ENCODE results near the gene LRRC32.
A peak's percentile ranks its signal among the peaks of the same experiment; 100 is the strongest.

Gene LRRC32

DNA sequence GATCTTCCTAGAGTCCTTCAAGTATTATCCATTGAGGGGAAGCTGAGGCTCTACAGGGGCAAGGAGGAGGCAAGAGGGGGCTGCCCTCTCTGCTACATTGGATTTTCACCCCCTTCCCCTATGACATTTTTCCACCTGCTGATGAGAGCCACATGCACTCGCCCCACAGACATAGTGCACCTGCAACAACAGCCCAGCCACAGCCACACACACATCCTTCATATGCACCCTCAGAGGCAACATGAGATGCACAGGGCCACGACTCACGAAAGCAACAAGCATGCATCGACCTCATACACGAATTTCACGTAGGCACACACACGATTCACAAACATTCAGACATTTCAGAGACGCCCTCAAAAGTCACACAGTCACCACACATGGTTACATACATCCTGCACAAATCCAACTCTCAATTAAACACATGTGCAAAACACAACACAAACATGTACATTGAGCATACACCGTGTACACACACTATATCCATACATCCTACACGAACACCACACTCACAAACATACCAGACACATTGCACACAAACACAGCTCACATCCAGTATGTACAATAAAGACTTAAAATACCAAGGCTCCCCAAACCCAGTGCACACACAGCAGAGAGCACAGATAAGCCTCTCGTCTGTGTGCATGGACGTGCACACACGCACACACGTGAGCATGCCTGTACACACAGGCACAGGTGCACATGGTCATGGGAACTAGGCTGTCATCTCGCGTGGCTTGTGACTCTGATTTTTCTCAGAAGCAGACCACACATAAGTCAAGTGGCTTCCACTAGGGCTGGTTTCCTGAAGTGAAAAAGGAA is 6.3 kb upstream of the LRRC32 start:
- DNase-seq = no peak

DNA sequence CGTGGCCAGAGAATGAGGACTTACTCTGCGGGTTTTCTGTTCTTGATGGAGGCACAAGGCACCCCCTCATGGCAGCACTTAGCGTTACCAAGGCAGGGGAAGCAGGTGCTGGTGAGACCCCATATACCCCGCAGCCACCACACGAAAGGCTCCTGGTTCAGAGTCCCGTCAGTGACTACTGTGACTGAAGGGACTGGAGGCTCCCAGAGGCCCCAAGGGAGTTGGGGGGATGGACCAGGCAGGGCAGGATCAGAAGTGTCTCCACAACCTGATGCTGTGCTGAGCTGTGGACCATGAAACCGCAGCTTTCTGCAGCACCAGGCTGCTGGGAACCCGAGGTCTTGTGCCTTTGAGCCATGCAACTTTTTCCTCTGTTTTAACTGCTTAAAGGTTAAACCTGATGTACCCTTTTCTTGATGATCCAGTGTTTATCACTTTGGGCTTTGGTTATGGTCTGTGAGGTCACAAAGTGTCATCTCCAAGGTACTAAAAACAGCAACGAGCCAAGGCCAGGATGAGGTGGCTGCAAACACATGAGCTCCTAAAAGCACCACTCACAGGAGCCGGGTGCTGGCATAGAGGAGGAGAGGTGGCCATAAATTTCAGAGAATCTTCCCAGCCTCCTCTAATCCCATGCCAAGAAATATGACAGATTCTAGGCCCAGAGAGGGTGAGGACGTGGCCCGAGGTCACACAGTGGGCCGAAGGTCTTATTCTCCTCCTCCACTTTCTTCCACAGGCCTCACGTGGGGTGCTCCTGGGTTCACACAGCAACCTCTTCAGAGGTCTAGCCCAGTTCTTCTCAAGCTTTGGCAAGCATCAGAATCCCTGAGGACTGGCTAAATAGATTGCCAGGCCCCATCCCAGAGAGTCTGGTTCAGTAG is 4.2 kb upstream of the LRRC32 start:
- peak; percentile 52 for DNase-seq

DNA sequence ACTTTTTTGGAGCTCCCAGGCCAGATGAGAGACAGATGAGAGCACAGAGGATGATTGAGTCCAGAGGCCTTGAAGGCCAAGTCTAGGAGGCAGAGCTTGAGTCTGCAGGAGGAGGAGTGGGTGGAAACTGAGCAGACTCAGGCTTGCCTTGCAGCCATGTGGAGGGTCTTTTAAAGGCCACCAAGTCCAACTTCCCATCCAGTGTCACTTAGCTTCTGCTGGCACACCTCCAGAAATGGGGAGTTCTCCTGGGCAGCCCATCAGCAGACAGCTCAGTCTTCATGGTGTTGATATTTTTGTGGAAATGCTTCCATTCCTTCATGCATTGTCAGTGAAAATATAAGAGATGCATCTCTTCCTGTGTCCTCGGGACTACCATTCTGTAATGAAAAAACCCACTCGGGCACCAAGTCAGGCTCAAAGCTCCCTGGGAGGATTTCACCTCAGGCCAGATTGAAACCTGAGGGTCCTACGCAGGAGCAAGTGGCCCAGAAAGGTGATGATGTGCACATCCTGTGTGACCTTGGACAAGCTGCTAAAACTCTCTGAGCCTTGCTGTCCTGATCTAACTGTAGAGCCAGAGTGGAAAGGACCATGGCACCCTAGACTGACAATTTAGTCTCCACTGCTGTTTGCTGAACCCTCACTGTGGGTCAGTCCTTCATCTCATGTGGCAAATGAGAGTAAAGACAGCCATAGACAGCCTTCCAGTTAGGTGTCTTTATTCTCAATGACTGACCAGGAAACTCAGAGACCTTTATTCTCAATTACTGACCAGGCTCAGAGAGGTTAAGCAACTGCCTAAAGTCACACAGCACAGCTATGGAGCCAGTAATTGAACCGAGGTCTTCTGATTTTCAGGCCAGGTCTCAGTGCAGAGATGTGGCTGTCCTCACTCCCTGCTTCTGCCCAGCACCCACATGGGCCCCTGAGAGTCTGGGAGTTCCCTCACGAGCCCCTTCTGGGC is 2.9 kb upstream of the LRRC32 start:
- DNase-seq = no peak

DNA sequence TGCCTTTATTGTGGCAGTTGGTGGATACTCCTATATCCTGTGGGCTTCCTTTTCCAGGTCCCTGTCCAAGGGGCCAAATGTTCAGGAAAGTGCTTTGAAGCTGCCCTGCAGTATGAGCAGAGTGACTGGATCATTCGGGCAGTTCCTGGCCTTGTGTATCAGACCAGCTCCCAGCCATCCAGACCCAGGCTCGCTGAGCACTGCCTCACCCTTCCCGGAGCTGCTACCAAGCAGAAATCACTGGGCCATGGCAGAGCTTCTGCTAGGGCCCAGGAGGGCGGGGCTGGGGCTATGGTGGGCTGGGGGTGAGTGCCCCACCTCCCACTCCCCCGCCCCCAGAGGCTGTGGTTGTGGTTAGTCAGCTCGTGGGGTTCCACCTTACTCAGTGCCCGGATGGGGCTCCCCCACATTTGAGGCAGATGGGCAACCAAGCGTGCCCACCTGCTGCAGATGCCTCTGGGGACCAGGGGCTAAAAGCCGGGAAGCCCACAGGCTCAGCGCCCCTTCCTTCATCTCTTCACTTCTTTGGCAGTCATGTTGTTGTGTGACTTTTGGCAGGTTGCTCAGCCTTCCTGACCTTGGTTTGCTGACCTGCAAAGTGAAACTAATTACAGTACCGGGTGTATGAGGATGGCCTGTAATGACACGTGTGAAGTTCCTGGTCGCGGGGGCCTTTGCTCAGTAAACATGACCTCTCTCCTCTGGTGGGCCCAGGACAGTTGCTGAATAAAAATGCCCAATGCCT is 2.1 kb upstream of the LRRC32 start:
- DNase-seq = no peak

DNA sequence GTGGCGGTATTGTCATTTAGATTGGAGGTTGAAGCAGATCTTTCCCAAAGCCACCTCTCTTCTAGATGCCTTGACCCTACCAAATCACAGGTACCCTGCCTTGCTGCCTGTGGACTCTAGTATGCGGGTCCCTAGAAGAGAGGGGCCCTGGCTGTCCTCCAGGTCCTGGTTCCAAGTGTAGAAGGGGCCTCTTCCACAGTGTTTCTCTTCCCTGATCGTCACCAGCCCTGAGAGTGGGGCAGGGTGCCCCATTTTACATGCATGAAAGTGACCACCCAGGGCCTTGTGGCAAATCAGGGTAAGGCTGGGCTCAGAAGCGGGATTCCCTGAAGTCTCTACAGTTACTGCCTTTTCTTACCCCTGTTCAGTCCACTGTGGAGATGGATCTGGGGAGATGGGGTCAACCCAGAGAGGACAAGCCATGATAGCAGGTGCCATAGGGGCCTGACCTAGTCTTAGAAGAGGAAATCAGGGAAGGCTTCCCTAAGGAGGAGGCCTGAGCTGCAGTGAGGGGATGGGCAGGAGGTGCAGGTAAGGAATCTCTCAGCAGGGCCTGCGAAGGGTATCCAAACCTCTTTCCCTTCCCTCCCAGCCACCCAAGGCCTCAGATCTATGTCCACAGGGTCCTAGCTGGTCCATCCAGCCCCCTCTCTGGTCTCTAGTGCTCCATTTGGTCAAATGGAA is 1.2 kb upstream of the LRRC32 start:
- no peak for DNase-seq

DNA sequence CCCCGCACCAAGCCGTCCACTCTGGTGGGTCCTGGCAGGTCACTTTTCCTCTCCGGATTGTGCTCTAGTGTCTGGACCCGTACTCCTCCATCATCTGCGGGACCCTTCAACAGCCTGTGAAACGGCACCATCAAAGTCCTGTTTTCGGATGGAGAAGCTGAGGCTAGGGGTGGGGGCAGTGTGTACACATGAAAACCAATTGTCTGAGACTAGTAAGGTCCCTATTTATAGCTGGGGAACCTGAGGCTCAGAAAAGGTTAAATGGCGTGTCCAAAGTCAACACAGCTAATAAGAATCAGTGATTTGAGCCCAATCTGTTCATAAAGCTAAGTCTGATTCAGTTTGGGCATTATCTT is 668 bp upstream of the LRRC32 start:
- no peak for DNase-seq

DNA sequence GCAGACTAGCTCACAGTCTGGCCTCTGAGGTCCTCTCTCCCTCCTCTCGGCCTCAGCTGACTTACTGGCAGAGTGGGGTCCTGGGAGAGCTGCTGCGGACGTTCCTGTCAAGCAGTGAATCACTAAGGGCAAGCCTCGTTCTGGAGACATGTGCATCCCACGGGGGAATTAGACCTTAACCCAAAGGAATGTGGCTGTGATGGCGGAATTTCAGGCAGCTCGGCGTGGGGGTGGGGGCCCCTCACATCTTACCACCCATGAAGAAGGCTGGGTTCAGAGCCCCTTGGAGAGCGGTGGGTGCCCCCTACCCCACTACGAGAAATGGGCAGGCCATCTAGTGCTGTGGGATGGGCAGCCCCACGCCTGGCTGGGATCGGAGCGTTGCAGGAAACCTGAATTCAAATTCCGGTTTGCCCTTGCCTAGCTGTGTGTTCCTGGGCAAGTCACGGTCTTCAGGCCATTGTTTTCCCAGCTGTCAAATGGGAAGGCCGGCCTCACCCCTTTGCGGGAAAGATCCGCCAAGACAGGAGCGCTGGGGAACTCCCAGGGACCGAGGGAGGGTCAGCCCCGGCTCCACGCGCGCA is 554 bp downstream of the LRRC32 start:
- no peak for DNase-seq

DNA sequence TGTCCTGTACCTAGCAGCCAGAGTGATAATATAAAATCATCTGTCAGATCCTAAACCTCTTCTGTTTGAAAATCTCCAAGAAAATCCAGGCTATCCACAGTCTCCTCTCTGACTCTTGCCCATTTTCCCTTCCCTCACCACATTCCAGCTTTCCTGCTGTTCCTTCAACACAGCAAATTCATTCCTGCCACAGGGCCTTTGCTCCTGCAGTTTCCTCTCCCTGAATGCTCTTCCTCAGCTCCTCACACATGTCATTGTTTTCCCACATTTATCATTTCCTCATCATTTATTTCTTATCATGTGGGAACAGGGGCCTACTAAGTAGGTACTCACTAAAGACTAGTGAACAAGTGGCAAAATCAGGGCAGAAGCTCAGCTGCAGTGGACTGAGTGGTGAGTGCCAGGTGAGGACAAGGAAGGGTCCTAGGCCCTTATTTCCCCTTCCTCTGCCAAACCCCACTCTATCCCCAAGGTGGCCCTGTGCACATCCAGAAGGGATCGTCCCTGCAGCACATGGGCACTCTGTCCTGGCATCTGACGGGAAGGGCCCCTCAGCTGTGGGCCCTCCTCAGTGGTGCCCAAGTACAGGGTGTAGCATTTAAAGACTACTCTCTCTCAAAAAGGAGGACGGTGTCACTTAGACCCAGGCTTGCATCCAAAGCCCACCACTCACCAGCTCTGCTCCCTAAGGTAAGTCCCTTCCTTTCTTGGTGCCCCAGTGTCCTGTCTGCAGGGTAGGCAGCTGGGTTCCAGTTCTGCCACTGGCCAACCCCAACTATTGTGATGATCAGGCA is 2.0 kb downstream of the LRRC32 start:
- DNase-seq = no peak

DNA sequence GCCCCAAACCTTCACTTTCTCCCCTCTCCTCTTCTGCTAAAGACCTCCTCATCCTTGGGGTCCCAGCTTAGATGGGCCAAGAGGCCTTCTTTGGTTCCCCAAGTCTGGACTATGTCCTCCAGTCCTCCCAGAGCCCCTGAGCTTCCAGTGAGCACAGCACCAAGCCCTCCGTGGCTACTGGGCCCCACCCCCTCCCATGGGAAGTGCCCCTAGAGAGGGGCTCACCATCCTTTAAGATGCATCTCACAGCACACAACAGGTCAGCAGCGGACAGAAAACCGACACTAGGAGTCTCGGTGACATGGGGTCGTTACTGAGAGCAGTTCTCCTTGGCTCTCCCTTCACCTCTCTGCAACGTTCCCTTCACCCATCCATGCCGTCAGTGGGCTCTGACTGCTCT is 2.7 kb downstream of the LRRC32 start:
- no peak for DNase-seq

DNA sequence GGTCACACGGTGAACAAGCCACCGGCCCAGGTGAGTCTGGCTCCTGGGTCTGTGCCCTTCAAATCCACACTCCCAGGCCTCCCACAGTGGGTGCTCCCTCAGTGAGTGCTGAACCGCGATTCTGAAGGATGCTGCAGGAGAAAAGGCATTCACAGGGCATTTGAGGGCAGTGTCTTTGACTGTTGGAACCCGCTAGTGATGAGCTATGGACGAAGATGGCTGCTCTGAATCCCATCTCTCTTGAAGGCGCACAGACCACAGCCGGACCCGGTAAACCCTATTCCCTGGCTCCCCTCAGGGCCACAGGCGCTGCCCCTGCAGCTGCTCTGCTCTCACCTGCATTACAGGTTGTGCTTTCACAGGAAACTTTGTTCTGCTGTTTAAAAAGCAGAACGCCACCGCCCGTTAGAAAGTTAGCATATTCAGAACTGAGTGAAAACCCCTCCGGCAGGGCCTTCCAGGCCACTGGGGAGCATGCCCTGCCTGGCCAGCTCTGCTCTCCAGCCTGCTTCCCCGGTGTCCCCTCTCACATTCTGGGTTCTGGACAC is 3.2 kb downstream of the LRRC32 start:
- no peak for DNase-seq

DNA sequence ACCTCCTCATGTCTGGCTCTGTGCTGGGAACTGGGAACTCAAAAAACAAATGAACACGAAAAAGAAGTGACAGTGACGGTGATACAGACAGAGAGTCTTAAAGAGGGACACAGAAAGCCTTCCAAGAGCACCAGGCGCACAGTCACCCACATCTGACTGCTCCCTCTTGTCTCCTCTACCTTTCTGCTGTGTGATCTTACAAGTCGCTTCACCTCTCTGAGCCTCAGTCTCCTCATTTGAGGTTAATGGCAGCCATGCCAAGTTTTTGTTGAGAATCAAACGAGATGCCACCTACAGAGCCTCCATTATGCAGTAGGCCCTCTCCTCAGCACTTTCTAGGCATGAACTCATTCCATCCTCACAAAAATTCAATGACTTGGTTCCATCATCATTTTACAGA is 3.7 kb downstream of the LRRC32 start:
- DNase-seq = no peak

DNA sequence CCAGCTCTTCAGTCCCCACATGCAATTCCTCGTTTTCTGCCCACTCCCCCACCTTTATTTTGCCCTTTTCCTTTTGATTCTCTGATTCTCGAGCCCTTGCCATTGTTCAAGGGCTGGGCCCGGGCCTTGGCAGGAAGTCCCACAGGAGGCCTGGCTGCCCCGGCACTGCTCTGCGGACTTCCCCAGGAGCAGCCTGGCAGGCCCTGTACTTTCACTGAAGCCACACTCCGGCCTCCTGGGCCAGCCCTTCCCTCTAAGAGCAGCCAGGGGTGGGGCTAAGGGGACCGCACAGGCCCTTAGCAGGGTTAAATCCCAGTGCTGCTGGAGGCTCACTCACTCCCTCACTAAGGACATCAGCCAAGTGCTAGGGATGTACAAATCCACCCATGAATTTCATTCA is 4.1 kb downstream of the LRRC32 start:
- no peak for DNase-seq

DNA sequence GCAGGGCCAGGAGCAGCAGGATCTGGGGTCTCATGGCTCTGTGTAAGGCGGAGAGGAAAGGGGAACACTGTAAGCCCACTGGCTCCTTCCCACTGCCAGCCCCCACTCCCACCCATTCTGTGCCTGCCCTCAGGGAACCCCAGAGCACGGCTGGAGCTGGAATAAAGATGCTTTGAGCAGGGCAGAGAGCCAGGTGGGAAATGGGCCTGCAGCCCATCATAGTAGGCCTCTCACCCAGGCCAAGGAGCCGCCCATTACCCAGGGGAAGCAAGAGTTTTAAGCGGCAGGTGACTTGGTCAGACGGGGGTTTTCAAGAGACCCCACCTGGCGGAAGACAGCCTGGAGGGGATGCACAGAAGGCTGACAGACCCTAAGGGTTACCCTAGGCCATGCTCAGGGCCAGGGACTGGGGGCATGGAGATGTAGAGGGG is 4.6 kb downstream of the LRRC32 start:
- no peak for DNase-seq

DNA sequence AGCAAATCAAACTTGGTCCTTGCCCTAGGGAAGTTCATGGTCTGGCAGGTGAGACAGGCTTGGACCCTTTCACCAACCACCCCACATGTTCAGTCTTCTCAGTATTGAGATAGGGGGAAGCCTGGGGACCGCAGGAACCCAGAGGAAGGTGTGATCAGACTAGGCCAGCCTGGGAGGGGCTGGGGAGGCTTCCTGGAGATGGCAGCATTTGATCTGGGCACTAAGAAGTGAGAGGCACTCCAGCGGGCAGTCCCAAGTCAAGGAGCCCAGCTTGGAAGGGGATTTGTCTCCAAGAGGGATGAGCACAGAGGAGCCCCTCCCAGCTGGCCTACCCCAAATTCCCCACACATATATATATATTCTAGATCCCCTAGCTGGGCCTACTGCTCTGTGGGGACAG is 5.4 kb downstream of the LRRC32 start:
- no peak for DNase-seq

DNA sequence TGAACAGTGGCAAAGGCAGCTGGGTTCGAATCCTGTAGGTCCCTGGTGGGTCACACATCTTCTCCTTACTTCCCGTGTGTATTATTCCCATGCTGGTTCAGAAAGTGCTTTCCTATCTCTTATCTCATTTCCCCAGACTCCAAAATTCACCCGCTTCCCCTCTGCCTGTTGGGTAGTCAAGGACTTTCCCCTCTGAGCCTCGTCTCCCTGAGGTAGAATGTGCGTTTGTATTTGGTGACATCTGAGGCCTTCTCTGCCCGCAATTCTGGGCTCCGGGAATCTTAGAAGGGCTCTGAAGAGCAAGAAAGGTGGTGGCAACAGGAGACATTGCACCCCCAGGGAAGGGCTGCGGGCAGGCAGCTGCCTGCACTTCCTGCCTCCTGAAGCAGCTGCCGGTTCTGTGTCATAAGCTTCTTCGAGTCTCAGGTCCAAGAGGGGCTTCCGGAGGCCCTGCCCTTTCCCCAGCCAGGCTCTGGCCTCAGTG is 5.9 kb downstream of the LRRC32 start:
- no peak for DNase-seq

DNA sequence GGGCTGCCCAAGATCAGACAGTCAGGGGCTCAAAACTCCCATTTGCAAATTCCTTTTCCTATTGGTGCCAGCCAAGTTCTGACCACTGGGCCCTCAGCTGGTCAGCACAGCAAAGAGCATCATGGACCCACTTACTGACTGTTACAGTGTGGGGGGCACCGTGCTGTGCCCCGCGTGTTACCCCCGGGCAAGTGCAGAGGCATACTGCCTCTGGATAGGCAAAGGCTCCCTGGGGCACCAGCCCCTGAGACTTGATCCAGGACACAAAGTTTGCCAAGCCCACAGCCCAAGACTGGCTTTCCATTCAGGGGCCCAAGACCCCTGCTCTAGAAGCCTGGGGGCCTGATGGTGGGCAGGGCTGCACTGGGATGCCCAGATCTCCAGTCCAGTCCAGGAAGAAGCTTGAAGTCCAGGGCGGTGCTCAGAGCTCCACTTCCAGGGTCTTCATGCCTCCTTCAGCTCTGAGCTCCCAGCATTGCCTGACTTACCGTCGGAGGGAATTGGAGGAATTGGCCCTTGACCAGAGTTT is 6.6 kb downstream of the LRRC32 start:
- no peak for DNase-seq

DNA sequence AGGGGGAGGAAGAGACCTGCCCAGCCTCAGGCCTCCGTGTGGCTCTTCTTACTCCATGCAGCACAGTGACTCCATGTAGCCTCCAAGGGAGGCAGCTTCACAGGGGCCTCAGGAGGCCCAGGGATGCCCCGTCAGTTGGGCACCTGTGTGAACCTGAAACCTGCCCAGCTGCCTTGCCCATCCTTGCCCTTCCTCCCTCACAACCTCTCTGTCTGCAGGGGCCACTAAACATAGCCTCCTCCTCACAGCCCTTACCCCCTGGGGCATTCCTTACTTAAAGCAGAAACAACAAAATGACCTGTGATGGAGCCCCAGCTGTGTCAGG is 7.1 kb downstream of the LRRC32 start:
- DNase-seq = no peak

DNA sequence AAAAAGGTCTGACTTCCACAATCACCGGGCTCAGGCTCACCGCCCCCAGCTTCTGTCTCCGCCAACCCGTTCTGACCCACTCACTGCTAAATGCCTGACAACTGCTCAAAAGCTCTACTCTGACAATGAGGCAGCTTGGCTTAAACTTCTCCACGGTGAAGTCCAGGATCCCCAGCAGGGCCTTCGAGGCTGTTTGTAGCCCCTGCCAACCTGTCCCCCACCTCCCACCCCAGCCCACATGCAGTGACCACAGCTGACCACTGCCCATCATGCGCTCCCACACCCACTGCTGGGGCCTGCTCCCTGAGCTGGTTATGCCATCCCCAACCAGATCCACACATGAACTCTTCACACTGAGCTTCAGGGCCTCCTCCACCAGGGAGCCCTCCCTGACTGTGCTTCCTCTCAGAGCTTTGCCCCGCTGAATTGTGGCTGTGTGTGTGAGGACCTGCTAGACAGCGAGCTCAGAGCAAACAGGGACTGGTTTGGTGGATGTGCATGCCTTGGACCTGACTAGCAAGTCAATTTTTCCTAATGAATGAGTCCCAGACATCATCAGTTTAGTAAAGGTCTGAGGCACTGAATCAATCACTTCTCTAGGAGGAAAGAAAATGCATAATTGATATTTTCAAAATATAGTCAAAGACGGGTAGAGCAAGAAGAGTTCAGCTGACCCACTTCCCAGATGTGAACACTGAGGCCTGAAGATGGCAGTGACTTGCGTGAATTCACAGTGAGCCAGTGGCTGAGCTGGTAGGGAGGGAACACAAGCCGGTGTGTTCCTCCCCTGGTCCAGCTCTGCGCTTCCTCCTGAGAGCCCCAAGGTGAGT is 7.7 kb downstream of the LRRC32 start:
- no peak for DNase-seq
